ENCODE results near the gene HOXD13. TPM values are rescaled to one million over a fixed set of nuclear protein-coding genes. Genes with fewer than 3 reads are reported as not detected.

HOXD13 gene
- total RNA-seq, 4 donors from 2014 or later = 1.1 TPM; not detected in 3

GRCh38 chr2:176078541-176079284 is 13.8 kb upstream of the HOXD13 start:
- no peak for TF ChIP-seq CTCF (IDR thresholded peaks at IDR 0.05; ENCODE audit: low read depth)

DNA sequence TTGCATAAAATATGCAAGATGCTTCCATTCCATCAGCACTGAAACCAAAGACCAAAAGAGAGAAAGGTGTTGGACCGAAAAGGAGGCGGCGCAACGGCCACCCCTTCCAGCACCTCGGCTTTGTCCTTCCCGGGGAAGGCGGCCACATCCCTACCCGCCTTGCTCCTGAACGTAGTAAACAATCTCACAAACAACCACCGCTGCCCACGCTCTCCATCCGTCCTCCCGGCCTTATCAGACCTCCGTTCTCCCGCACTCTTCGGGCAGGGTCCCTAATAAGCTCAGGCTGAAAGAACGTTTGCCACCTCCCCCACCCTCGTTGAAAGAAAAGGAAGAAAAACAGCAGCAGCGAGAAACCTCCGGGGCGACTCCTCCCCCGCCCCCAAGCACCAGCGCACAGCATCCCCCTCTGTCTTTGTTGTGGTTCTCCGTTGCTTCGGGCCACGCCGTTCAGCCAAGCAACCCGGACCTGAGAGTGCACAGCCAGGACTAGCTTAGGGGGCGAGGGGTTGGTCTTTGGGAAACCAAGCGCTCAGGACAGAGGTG is 13.2 kb upstream of the HOXD13 start:
- no peak for TF ChIP-seq CTCF (IDR thresholded peaks at IDR 0.05; ENCODE audit: low read depth)

- TF ChIP-seq CTCF (IDR thresholded peaks at IDR 0.05; ENCODE audit: low read depth) = no peak
These were observed 12.5 kb upstream of the HOXD13 start for GRCh38 chr2:176079831-176080539.

DNA sequence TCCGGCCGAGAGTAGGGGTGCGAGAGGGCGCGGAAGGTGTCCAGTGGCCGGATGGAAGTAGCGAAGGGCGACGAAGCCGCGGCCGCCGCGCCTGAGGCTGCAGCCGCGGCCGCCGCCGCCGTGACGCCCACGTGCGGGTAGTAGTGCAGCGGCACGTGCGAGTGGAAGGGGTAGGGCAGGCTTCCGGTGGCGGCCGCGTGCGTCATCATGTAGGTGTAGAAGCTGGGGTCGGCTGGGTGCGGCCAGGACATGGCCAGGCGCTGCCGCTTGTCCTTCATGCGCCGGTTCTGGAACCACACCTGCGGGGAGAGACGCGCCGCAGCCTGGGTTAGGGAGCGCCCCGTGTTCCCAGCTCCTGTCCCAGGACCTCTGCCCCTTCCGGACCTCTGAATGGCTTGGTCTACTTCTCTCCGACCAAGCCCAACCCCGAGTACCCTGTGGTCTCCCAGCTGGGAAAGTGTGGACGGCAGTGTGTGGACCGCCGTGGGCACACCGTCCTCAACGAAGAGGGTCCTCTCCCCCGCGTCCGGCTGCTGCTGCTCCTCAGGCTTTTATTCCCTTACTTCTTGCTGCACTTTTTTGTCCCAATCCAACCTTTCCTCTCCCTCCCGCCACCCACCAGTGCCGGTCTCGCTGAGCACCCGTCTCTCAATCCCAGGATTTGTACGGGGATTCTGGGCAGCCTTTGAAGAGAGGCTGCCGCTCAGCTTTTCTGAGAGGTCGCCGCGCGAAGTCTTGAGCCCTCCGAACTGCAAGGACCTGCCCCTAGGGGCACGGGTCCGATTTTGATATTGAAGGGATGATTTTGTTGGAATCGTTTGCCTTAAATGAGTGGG is 11.8 kb upstream of the HOXD13 start:
- TF ChIP-seq CTCF (IDR thresholded peaks at IDR 0.05; ENCODE audit: low read depth) = no peak

- no peak for TF ChIP-seq CTCF (IDR thresholded peaks at IDR 0.05; ENCODE audit: low read depth)
These were observed 11.1 kb upstream of the HOXD13 start for GRCh38 chr2:176081376-176081836.

DNA sequence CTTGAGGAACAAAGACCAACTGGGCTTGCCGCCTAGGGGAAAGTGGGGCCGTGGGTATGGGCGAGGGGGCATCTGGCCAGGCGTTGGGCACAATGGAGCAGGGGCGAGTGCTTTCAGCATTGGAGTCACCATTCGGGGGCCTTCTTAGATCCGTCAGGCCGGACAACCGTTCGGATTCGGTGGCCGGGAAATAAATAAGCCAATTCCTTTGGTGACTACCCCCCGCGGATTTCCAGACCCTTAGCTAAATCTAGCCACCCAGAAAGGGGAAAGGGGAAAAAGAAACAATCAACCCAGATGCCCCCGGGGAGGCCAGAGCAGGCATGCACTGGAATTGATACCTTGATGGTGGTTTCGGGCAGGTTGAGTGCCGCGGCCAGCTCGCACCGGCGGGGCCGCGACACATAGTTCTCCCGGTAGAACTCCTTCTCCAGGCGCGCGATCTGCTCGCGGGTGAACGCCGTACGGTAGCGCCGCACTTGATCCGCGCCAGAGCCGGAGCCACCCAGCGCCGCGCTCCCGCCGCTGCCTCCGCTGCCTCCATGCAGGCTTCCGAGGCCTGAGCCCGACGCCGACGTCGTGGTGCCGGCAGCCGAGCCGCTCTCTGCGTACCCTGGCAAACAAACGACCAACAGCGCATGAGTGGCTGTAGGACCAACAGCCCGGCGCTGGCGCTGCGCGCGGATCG is 10.5 kb upstream of the HOXD13 start:
- TF ChIP-seq CTCF (IDR thresholded peaks at IDR 0.05; ENCODE audit: low read depth) = no peak

All from subcutaneous adipose tissue (tissue), 4 donors.